Stimulated activated naive CD4-positive, alpha-beta T cell (primary cell): Measurements from ENCODE around the gene HPGDS.

Experiments used
- DNase-seq, 6 experiments: peaks; one replicate each; lab custom pipeline; 2025; lab: John Stamatoyannopoulos, UW

The HPGDS gene

DNA sequence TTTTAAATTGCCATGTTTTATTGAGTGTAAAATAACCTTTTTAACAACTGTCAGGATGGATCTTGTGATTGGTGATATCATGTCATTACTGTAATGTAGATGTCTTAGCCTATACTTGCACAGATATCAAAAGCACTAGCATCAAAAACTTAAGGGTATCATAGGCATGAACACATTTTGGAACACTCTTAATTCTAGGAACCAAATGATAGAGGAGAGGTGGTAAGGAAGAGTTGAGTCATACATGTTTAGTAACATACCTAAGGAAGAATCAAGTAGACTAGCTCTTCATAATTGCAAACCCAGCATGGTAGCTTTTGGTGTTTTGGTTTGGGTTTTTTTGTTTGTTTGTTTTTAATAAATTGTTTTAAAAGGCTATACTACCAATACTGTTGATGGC lies 91.5 kb downstream of the HPGDS start:
- DNase-seq, result no peak
